CD14-positive monocyte (primary cell): ENCODE measurements around the gene CLDN6. TPM values are rescaled to one million over a fixed set of nuclear protein-coding genes. Genes with fewer than 3 reads are reported as not detected.

Source experiments
- DNase-seq, 3 donors: peaks; one replicate each; pipeline ENCODE4 v3.0.0-alpha.2; 2011 to 2022
- H2AFZ ChIP-seq: 2 replicates; pipeline ENCODE4 v1.6.0; 2012; ENCODE audit warnings: mild to moderate bottlenecking, low read depth, low read length, inconsistent platforms; ENCODE audit not compliant: insufficient read depth, poor library complexity, severe bottlenecking
- H3K27ac ChIP-seq, 2 donors: 1 replicate in 1 of 2; 2 replicates in 1 of 2; pipeline ENCODE4 v1.5.1; 2012 to 2013; ENCODE audit warnings: low read length in 2 of 2, control low read depth in 1 of 2, inconsistent platforms in 1 of 2, low read depth in 1 of 2, mild to moderate bottlenecking in 1 of 2
- H3K27me3 ChIP-seq, 2 donors: one replicate each; pipeline versions ENCODE4 v1.6.0 to v1.6.1; 2011 to 2013; ENCODE audit warnings: low read length in 2 of 2; ENCODE audit not compliant: control insufficient read depth in 2 of 2, insufficient read depth in 2 of 2
- H3K36me3 ChIP-seq, 2 donors: replicated peaks in 1 of 2; 1 replicate in 1 of 2; 2 replicates in 1 of 2; pipeline versions ENCODE4 v1.5.1 to v1.6.1; 2012 to 2013; ENCODE audit warnings: low read length in 2 of 2, control low read depth in 1 of 2, inconsistent platforms in 1 of 2, mild to moderate bottlenecking in 1 of 2; ENCODE audit not compliant: insufficient read depth in 2 of 2, control insufficient read depth in 1 of 2
- H3K4me1 ChIP-seq, 2 donors: 1 replicate in 1 of 2; 2 replicates in 1 of 2; pipeline versions ENCODE4 v1.5.1 to v1.6.1; 2012 to 2013; ENCODE audit warnings: low read length in 2 of 2, control low read depth in 1 of 2, inconsistent platforms in 1 of 2, mild to moderate bottlenecking in 1 of 2, moderate library complexity in 1 of 2; ENCODE audit not compliant: insufficient read depth in 2 of 2, control insufficient read depth in 1 of 2
- H3K4me2 ChIP-seq: replicated peaks from 2 replicates; pipeline ENCODE3; 2012; ENCODE audit warnings: low read length, moderate library complexity, mild to moderate bottlenecking; ENCODE audit not compliant: poor library complexity, severe bottlenecking; ENCODE audit errors: extremely low read depth
- H3K4me3 ChIP-seq, 3 experiments: fragments of 200-600 bp in 1 of 3; sonication (generic) in 1 of 3; replicated peaks in 1 of 3; 1 replicate in 2 of 3; 2 replicates in 1 of 3; pipeline ENCODE4 v1.5.1; 2011 to 2013; ENCODE audit warnings: low read length in 3 of 3, mild to moderate bottlenecking in 3 of 3, control low read depth in 2 of 3, low read depth in 2 of 3, inconsistent platforms in 1 of 3, moderate library complexity in 1 of 3
- H3K79me2 ChIP-seq: 2 replicates; pipeline ENCODE4 v1.6.0; 2012; ENCODE audit warnings: mild to moderate bottlenecking, control low read depth, inconsistent platforms, low read length, moderate library complexity; ENCODE audit not compliant: insufficient read depth
- H3K9ac ChIP-seq: 2 replicates; pipeline ENCODE4 v1.6.0; 2017; ENCODE audit warnings: low read length, mild to moderate bottlenecking; ENCODE audit not compliant: insufficient read depth, poor library complexity, severe bottlenecking
- H3K9me3 ChIP-seq, 2 donors: replicated peaks in 1 of 2; 1 replicate in 1 of 2; 2 replicates in 1 of 2; pipeline versions ENCODE4 v1.5.1 to v1.6.1; 2012 to 2013; ENCODE audit warnings: low read length in 2 of 2, control low read depth in 1 of 2; ENCODE audit not compliant: control insufficient read depth in 1 of 2, insufficient read depth in 1 of 2
- H4K20me1 ChIP-seq: 2 replicates; pipeline ENCODE4 v1.6.0; 2012; ENCODE audit warnings: mild to moderate bottlenecking, low read length, control low read depth, moderate library complexity; ENCODE audit not compliant: insufficient read depth
- H3K27ac Mint-ChIP-seq, 7 donors: one replicate each; pipeline ENCODE4 v1.8.0; 2020; ENCODE audit warnings: mild to moderate bottlenecking in 7 of 7, mixed read lengths in 7 of 7, moderate library complexity in 6 of 7, inconsistent platforms in 2 of 7
- H3K27me3 Mint-ChIP-seq, 3 donors: one replicate each; pipeline ENCODE4 v1.8.0; 2021 to 2022; ENCODE audit warnings: low read depth in 3 of 3, mild to moderate bottlenecking in 3 of 3, mixed read lengths in 3 of 3, moderate library complexity in 3 of 3, inconsistent platforms in 1 of 3
- H3K36me3 Mint-ChIP-seq, 2 donors: one replicate each; pipeline ENCODE4 v1.8.0; 2020; ENCODE audit warnings: mixed read lengths in 2 of 2, inconsistent platforms in 1 of 2, mild to moderate bottlenecking in 1 of 2
- H3K4me1 Mint-ChIP-seq: one replicate; pipeline ENCODE4 v1.8.0; 2020; ENCODE audit warnings: mild to moderate bottlenecking, mixed read lengths
- H3K4me3 Mint-ChIP-seq, 2 donors: one replicate each; pipeline ENCODE4 v1.8.0; 2020; ENCODE audit warnings: mild to moderate bottlenecking in 2 of 2, mixed read lengths in 2 of 2, moderate library complexity in 1 of 2
- H3K9me3 Mint-ChIP-seq, 7 donors: one replicate each; pipeline ENCODE4 v1.8.0; 2020 to 2022; ENCODE audit warnings: mixed read lengths in 7 of 7, mild to moderate bottlenecking in 6 of 7, moderate library complexity in 6 of 7, inconsistent platforms in 2 of 7
- WGBS: methylation state at CpG from one replicate; pipeline ENCODE4 v1.1.5; 2013; ENCODE audit warnings: missing lambda C conversion rate; ENCODE audit not compliant: insufficient coverage; 5-methylcytosine and 5-hydroxymethylcytosine counted together
- intact Hi-C, 2 donors: fragments of 100-400 bp; cut with micrococcal nuclease; formaldehyde crosslinking; loops; one replicate each; pipeline versions ENCODE4 v1.15.0 to v1.15.1; 2023
- polyA plus RNA-seq, 3 donors: library from polyadenylated mRNA; depleted of rRNA in 1 of 3; unstranded in 2 of 3; stranded (reverse) in 1 of 3; fragments of 300-500 nt in 2 of 3; fragments of >200 nt in 1 of 3; fragmentation: Illumina TruSeq in 2 of 3; gene quantifications; 1 replicate in 2 of 3; 2 replicates in 1 of 3; pipeline ENCODE4 v1.2.3, GENCODE V29; 2012 to 2021
- TF ChIP-seq, protein P1 (sequence below): fragments of 200-600 bp; IDR thresholded peaks from one replicate; pipeline ENCODE4 v1.8.0; 2022; ENCODE audit warnings: antibody characterized with exemption, mild to moderate bottlenecking

Gene CLDN6
- polyA plus RNA-seq, 3 donors: not detected

- peak overlapping the region; percentile 16 for H3K4me2 ChIP-seq
- TF ChIP-seq, protein P1, sequence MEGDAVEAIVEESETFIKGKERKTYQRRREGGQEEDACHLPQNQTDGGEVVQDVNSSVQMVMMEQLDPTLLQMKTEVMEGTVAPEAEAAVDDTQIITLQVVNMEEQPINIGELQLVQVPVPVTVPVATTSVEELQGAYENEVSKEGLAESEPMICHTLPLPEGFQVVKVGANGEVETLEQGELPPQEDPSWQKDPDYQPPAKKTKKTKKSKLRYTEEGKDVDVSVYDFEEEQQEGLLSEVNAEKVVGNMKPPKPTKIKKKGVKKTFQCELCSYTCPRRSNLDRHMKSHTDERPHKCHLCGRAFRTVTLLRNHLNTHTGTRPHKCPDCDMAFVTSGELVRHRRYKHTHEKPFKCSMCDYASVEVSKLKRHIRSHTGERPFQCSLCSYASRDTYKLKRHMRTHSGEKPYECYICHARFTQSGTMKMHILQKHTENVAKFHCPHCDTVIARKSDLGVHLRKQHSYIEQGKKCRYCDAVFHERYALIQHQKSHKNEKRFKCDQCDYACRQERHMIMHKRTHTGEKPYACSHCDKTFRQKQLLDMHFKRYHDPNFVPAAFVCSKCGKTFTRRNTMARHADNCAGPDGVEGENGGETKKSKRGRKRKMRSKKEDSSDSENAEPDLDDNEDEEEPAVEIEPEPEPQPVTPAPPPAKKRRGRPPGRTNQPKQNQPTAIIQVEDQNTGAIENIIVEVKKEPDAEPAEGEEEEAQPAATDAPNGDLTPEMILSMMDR: no peak
- Mint-ChIP-seq H3K9me3 (peaks cover 3 to 34% (median 14%) of the 10 kb centered on the region in 7 donors), H3K36me3 (peaks cover 8 to 15% of the 10 kb centered on the region in 2 donors), H3K27ac (no peak overlapping the region), H3K27me3 (peaks cover 70 to 98% (median 92%) of the 10 kb centered on the region in 3 donors), H3K4me3 (peak overlapping the region in 1 of 2 donors; percentile 88), H3K4me1 (peaks cover 17% of the 10 kb centered on the region)
- H3K9me3 ChIP-seq: peaks cover 0 to 19% of the 10 kb centered on the region in 2 donors
- peak overlapping the region; percentile 4 for H3K9ac ChIP-seq
- no peaks in the 10 kb centered on the region for H3K36me3 ChIP-seq
- H4K20me1 ChIP-seq: no peaks in the 10 kb centered on the region
- peaks cover 7 to 17% of the 10 kb centered on the region in 2 donors for H3K4me1 ChIP-seq
- intact Hi-C loops: no loop called here
- WGBS: 5% methylated on average over 39 of the region's 40 CpGs
- H3K79me2 ChIP-seq: no peaks in the 10 kb centered on the region
- H3K4me3 ChIP-seq: no peak overlapping the region
- peaks cover 45 to 90% of the 10 kb centered on the region in 2 donors for H3K27me3 ChIP-seq
- DNase-seq: no peak
- no peak overlapping the region for H2AFZ ChIP-seq
- H3K27ac ChIP-seq: no peak overlapping the region
Measured at GRCh38 chr16:3035972-3036725, 18.2 kb upstream of the CLDN6 start.

DNA sequence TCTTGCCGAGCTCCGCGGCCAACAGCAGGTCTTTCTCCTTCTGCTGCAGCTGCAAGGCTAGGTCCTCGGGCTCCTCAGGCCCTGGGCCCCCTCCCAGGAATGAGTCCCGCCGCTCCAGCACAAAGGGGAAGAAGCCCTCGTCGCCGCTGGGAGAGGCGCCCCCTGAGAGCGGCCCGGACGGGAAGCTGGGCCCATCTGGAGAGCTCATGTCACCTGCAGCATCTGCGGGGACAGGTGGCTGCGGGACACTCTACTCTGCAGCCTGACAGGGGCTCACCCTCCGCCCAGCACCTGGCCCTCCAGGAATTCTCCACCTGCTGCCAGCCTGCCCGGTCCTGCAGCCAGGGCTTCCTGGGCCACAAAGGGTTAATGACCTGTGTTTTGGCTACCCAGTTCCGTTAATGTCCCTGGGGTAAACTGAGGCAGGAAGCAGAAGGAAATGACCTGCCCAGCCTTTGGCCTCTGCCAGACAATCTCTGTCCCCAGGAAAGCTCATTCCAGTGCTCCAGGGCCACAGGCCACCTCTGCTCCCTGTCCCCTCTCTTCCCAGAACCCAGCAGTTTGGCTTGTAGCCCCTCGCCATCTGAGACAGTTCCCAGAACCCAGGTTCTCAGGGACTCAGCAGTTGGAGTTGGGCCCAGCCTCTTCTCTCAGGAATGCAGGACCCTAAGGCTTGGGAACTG, 17.4 kb upstream of the CLDN6 start:
- H3K36me3 ChIP-seq: no peaks in the 10 kb centered on the region
- 23% methylated on average over 19 of the region's 19 CpGs for WGBS
- Mint-ChIP-seq H3K27ac (no peak overlapping the region), H3K4me3 (peak overlapping the region in 1 of 2 donors; percentile 88), H3K9me3 (peaks cover 3 to 39% (median 14%) of the 10 kb centered on the region in 7 donors), H3K36me3 (peaks cover 8 to 15% of the 10 kb centered on the region in 2 donors), H3K4me1 (peaks cover 17% of the 10 kb centered on the region), H3K27me3 (peaks cover 74 to 98% (median 93%) of the 10 kb centered on the region in 3 donors)
- H4K20me1 ChIP-seq: no peaks in the 10 kb centered on the region
- no peak overlapping the region for H3K9ac ChIP-seq
- no peak overlapping the region for H3K4me2 ChIP-seq
- H3K9me3 ChIP-seq: peaks cover 0 to 24% of the 10 kb centered on the region in 2 donors
- no peak for DNase-seq
- no peak overlapping the region for H3K27ac ChIP-seq
- intact Hi-C loops: no loop called here
- no peak overlapping the region for H3K4me3 ChIP-seq
- H3K79me2 ChIP-seq: no peaks in the 10 kb centered on the region
- peaks cover 45 to 96% of the 10 kb centered on the region in 2 donors for H3K27me3 ChIP-seq
- TF ChIP-seq, protein P1: no peak
- no peak overlapping the region for H2AFZ ChIP-seq
- H3K4me1 ChIP-seq: peaks cover 7 to 17% of the 10 kb centered on the region in 2 donors
